ENCODE measurements around the gene CNKSR2. TPM values are rescaled to one million over a fixed set of nuclear protein-coding genes. Genes with fewer than 3 reads are reported as not detected.

CNKSR2 gene
- total RNA-seq, 1 donor from 2014 or later = 0.47 TPM

- no peaks in the 10 kb centered on the region for H3K4me1 ChIP-seq
- H3K27me3 ChIP-seq (ENCODE audit: low read depth) = peaks cover 25% of the 10 kb centered on the region
- no peak for TF ChIP-seq CTCF (IDR thresholded peaks at IDR 0.05; ENCODE audit: borderline replicate concordance)
- intact Hi-C loops (cut with micrococcal nuclease) = no loop called here
- no peak overlapping the region for H3K4me3 ChIP-seq
- no peak for DNase-seq
- no peaks in the 10 kb centered on the region for H3K36me3 ChIP-seq
- peak overlapping the region; percentile 61 for H3K27ac ChIP-seq (replicated peaks)
- H3K9me3 ChIP-seq (replicated peaks) = no peaks in the 10 kb centered on the region
Observed at GRCh38 chrX:21661316-21661715, 287.1 kb downstream of the CNKSR2 start.

- Histone ChIP-seq H3K4me1 (no peaks in the 10 kb centered on the region), H3K27ac (replicated peaks) (peak overlapping the region; percentile 61), H3K9me3 (replicated peaks) (no peaks in the 10 kb centered on the region), H3K4me3 (no peak overlapping the region), H3K36me3 (no peaks in the 10 kb centered on the region), H3K27me3 (ENCODE audit: low read depth) (peaks cover 11% of the 10 kb centered on the region)
- TF ChIP-seq CTCF (IDR thresholded peaks at IDR 0.05; ENCODE audit: borderline replicate concordance) = no peak
- intact Hi-C loops (cut with micrococcal nuclease) = no loop called here
- no peak for DNase-seq
Observed at GRCh38 chrX:21662761-21663160, 288.5 kb downstream of the CNKSR2 start.

- Histone ChIP-seq H3K4me1 (no peaks in the 10 kb centered on the region), H3K4me3 (no peak overlapping the region), H3K36me3 (no peaks in the 10 kb centered on the region), H3K27me3 (ENCODE audit: low read depth) (no peaks in the 10 kb centered on the region), H3K27ac (replicated peaks) (peak overlapping the region; percentile 59), H3K9me3 (replicated peaks) (no peaks in the 10 kb centered on the region)
- no peak for DNase-seq
- no peak for TF ChIP-seq CTCF (IDR thresholded peaks at IDR 0.05; ENCODE audit: borderline replicate concordance)
- intact Hi-C loops (cut with micrococcal nuclease) = no loop called here
Observed at GRCh38 chrX:21666252-21666651, 292.0 kb downstream of the CNKSR2 start.

GRCh38 chrX:21666679-21667078 is 292.5 kb downstream of the CNKSR2 start:
- no peaks in the 10 kb centered on the region for H3K9me3 ChIP-seq (replicated peaks)
- H3K4me3 ChIP-seq = no peak overlapping the region
- intact Hi-C loops (cut with micrococcal nuclease) = no loop called here
- TF ChIP-seq CTCF (IDR thresholded peaks at IDR 0.05; ENCODE audit: borderline replicate concordance) = no peak
- no peaks in the 10 kb centered on the region for H3K4me1 ChIP-seq
- DNase-seq = no peak
- no peaks in the 10 kb centered on the region for H3K27me3 ChIP-seq (ENCODE audit: low read depth)
- no peaks in the 10 kb centered on the region for H3K36me3 ChIP-seq
- peak overlapping the region; percentile 59 for H3K27ac ChIP-seq (replicated peaks)

GRCh38 chrX:21674430-21675186 is 300.4 kb downstream of the CNKSR2 start:
- Histone ChIP-seq H3K27me3 (ENCODE audit: low read depth) (no peaks in the 10 kb centered on the region), H3K4me1 (no peaks in the 10 kb centered on the region), H3K36me3 (no peaks in the 10 kb centered on the region), H3K9me3 (replicated peaks) (no peaks in the 10 kb centered on the region), H3K27ac (replicated peaks) (no peak overlapping the region), H3K4me3 (no peak overlapping the region)
- intact Hi-C loops (cut with micrococcal nuclease) = no loop called here
- no peak for DNase-seq
- no peak for TF ChIP-seq CTCF (IDR thresholded peaks at IDR 0.05; ENCODE audit: borderline replicate concordance)
